HG02970 (cell line): Measurements from ENCODE around the gene LPCAT2.
"Not testable (repeated sequence)": the region's sequence is repeated elsewhere in the genome, so short reads cannot be mapped to it uniquely, and the experiment has no call there.

Experiments
- ATAC-seq: cut with Tn5 transposase; IDR thresholded peaks from one replicate; pipeline ENCODE4 v1.9.1; 2021; ENCODE audit warnings: mild to moderate bottlenecking, moderate library complexity, moderate number of reproducible peaks; ENCODE audit not compliant: unreplicated experiment, low FRiP score

Gene LPCAT2

DNA sequence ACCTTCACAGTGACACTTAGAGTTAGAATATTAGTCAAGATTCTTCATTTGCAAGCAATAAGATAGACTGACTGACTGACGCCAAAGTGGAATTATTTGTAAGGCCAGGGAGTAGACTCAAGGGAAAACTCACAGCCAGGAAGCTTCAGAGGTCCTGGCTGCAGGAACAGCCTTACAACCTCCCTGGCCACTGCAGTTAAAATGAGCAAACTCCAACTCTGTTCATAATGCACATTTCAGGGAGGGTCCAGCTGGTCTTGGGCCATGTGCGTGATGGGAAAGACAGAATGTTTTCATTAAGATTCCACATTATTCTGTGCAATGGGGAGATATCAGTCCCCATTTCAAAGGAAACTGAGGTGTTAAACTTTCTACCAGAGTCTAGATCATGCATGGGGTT lies 67.5 kb downstream of the LPCAT2 start:
- no peak for ATAC-seq

DNA sequence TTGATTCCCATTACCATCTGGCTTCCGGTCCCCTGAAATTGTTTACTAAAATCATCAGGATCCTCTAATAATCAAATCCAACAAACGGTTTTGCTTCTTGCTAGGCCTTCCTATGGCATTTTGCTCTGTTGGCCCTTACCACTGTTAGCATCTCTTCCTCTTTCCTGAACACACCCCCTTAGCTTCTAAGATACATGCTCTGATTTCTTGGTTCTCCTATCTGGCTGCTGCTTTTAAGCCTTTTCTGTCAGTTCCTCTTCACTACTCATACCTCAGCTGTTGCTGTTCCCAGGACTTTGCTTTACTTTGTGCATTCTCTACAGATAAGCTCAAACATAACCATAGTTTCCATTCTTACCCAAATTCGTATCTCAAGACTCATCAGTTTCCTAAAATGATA lies 69.0 kb downstream of the LPCAT2 start:
- ATAC-seq = no peak

DNA sequence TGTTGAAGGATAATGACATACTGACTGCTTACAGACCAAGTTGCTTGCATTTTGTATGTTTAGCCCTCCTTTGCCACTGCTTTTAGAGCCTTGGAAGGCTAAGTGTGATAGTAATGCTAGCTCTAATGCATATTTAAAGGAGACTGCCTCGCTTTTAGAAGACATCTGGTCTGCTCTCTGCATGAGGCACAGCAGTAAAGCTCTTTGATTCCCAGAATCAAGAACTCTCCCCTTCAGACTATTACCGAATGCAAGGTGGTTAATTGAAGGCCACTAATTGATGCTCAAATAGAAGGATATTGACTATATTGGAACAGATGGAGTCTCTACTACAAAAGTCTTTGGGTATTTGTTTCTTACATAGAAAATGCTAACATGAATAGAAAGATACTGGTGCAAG lies 76.8 kb downstream of the LPCAT2 start:
- no peak for ATAC-seq

DNA sequence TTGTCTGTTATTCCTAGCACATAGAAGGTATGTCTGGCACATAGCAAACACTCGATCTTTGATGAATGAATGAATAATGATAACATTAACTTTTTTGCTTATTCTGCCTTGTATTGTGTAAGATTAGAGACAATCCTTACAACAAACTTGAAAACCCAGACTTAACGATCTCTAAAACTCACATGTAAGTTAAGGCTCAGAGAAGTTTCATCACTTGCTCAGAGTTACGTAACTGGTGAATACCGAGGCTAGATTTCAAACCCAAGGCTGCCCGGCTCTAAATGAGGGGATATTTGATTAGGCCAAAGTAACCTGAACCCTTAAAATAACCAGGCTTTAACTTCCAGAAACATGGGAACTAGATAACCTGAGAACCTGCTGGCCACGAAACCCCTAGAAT lies 79.9 kb downstream of the LPCAT2 start:
- no peak for ATAC-seq

DNA sequence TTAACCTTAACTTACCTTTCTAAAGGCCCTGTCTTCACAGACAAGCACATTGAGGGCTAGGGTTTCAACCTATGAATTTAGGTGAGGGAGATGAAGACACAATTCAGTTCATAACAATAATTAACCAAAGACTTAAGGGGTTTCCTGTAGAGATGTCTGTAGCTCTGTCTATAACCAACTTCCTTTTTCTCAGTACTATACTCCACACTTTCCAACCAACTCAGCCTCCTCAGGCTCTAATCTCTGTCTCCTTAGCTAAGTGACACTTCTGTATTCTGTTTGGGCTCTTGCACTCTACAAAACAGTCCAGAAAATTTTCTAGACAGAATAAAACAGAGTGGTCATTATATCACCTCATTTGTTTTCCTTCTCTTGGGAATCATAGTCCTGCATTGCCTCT lies 83.4 kb downstream of the LPCAT2 start:
- no peak for ATAC-seq

DNA sequence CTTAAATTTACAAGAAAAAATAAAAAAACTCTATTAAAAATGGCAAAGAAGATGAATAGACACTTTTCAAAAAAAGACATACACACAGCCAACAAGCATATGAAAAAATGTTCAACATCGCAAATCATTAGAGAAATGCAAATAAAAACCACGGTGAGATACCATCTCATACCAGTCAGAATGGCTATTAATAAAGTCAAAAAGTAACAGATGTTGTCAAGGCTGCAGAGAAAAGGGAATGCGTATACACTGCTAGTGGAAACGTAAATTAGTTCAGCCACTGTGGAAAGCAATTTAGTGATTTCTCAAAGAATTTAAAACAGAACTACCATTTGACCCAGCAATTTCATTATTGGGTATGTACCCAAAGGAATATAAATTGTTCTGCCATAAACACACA lies 89.1 kb downstream of the LPCAT2 start:
- no peak for ATAC-seq

DNA sequence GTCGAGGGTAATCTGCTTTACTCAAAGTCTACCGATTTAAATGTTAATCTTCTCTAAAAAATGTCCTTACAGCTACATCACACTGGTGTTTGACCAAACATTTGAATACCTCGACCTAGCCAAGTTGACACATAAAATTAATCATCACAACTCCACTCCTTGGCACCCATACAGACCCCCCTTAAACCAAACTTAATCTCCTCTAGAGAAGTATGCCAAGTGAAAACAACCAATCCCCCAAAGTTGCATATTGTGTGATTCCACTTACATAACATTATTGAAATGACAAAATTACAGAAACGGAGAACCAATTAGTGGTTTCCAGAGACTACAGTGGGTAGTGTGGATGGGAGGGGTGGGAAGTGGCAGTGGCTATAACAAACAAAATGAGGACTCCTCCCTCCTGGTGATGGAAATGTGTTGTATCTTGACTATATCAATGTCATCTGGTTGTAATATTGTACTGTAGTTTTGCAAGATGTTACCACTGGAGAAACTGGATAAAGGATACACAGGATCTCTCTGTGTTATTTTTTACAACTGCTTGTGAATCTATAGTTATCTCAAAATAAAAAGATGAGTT lies 97.0 kb downstream of the LPCAT2 start:
- ATAC-seq = no peak

DNA sequence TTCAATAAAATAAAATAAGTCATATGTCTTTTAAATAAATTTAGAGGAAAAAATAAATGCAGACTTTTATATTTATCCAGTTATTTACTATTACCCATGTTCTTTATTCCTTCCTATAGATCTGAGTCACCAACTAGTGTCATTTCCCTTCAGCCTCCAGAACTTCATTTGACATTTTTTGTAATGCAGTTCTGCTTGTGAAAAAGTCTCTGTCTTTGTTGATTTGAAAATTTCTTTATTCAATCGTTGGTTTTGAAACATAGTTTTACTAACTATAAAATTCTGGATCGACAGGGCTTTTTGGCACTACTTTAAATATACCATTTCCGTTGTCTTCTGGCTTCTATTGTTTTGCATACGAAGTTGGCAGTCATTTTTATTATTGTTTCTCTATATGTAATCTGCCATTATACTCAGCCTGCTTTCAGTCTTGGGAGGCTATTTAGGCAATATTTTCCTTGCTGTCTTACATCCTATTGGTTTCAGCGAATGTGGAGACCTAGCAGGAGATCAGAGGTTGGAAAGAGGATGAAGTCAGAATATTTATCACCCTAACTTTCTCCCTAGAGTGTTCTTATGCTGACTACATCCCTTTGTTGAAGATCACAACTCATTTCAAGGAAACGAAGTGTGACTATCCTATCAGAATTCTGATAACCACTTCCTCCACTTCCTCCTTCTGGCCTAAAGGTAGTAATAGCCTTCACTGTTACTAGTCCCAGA lies 104.9 kb downstream of the LPCAT2 start:
- ATAC-seq = no peak

DNA sequence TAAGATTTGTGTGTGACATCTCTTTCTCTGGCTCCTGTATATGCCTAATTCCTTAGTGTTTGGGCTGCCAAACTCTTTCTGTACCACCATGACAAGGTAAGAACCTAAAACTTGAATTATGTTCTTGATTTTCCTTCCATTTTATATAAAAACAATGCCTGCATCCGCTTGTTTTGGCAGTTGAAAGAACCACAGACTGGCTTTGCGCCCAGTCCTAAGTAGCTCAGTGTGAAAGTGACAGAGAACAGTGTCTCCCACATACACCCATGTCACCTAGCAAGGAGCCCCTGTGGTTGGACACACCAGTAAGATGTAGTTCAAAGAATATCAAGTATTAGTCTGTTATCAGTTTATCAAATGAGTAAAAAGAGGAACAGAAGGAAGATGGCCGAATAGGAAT lies 106.2 kb downstream of the LPCAT2 start:
- ATAC-seq = no peak

DNA sequence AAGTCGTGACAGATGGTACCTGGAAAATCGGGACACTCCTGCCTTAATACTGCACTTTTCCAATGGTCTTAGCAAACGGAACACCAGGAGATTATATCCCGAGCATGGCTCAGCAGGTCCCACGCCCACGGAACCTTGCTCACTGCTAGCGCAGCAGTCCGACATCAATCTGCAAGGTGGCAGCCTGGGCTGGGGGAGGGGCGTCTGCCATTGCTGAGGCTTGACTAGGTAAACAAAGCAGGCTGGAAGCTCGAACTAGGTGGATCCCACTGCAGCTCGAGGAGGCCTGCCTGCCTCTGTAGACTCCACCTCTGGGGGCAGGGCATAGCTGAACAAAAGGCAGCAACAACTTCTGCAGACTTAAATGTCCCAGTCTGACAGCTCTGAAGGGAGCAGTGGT lies 106.8 kb downstream of the LPCAT2 start:
- not testable (repeated sequence) for ATAC-seq

DNA sequence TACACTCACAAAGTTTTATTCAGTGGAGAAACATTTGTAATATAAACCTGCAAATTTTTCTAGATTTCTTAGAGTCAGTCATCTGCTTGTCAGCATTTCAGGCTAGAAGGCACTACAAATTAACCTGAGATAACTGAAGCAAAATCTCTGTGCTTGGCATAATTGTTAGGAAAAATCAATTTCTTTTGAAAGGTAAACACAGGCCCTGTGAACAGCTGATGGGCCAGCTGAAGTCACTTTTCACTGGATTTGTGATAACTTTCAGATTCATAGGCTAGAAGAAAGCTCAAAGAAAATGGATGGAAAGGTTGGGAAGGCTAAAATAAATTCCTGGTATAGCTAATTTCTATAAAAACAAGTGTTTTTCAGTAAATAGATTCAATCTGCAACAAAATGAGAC lies 112.9 kb downstream of the LPCAT2 start:
- ATAC-seq = no peak

DNA sequence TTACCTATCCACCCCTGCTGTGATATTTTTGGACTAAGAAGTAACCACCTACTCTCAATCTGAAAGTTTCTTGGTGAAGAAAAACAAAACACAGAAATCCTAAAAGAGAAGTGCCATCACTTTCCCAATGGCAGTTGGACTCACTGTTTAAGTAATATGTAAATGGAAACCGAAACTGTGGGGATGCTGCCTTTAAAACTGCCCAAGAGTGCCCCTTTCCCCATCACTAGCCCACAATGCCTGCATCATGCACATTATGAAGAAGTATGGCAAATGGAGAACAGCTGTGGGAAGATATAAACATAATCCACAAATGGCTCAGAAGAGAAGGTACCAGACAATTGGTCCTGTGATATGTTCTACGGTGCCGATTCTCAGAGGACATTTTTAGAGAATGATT lies 113.4 kb downstream of the LPCAT2 start:
- ATAC-seq = no peak

DNA sequence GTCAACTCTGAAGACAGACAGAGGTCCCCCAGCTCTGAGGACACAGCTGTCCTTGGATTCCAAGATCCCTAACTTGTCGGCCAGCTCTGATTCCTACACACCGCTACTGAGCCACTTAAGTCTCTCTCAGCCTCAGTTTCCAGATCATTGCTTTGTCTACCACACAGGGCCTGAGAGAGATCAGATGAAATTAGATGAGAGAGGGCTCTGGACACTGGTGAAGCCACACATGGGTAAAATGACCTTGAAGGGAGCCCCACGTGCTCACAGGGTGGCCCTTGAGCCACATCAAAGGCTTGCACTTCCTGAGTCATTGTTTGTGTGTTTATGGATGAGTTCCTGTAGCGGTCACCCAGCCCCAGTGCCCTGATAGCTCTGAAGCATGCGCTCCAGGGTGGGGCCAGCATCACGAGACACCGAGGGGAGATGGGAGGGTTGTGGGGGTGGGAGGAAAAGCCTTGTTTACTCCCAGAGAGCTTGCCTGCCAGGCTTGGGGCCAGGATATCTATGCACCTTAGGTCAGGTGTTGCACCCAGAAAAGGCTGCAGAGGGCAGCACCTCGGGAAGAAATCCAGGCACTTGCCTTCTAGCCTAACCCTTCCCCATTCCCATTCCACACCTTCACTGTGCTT lies 114.2 kb downstream of the LPCAT2 start:
- ATAC-seq = no peak

DNA sequence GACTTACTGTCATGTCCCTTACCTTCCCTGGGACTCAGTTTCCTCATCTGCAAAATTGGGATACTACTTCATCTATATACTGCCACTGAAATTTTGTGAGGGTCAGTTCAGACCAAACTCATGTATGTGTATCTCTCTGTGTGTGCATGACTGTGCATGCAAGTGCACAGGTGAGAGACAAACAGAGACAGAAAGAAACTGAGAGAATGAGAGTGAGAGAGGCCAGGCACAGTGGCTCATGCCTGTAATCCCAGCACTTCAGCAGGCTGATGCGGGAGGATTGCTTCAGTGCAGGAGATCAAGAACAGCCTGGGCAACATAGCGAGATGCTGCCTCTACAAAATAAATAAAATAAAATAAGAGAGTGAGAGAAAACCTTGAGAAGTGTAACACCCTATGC lies 114.8 kb downstream of the LPCAT2 start:
- no peak for ATAC-seq

DNA sequence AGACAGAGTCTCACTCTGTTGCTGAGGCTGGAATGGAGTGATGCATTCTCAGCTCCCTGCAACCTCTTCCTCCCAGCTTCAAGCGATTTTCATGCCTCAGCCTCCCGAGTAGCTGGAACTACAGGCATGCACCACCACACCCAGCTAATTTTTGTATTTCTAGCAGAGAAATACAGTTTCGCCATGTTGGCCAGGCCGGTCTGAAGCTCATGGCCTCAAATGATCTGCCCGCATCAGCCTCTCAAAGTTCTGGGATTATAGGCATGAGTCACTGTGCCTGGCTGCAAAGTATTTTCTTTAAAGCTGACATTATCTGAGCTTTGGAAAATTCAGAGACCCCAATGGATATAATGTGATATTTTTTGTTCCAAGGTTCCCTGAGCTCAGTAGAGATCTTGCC lies 115.8 kb downstream of the LPCAT2 start:
- ATAC-seq = no peak

DNA sequence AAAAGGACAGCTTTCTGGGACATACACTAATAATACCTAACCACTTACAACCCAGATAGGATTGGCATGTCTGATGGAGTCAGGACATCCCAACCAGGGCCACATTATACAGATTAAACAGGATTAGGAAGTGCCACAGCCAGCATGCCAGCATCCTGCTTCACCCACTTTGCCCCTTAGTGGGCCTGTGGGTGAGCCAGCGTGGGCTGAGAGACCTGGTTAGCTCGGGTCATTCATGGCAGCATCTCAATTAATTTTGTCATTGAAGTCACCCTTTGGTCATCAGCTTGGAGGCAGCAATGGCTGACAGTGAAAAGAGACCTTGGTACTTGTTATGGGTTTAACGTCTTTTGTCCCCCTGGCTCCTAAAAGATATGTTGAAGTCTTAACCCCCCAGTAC lies 117.0 kb downstream of the LPCAT2 start:
- ATAC-seq = no peak

DNA sequence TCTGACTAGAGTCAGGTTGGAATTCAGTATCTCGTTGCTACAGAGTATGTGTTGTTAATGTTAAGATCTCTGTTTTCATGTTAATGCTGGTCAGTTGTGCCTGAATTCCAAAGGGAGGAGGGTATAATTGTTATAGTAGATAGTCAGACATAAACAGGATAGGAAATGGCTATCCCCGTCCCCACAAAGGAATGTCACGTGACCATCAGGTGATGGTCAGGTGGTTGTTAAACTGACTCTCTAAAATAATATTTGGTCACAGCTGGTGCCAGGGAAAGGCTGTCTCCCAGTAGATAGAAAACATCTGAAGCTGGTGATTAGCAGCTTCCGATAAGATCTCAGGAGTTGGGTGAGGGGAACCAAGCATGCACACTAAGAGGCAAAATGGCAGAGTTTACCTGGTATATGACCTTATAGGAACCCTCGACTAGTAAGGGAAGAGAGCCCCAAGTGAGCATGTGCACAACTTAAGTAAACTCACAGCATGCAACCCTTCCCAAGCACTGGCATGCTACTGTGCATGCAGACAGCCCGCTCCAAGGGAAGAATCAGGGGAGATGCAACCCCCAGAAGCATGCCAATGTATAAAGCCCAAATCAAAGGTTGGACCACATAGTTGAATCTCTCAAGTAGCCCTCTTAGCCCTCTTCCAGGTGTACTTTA lies 119.6 kb downstream of the LPCAT2 start:
- ATAC-seq = no peak

DNA sequence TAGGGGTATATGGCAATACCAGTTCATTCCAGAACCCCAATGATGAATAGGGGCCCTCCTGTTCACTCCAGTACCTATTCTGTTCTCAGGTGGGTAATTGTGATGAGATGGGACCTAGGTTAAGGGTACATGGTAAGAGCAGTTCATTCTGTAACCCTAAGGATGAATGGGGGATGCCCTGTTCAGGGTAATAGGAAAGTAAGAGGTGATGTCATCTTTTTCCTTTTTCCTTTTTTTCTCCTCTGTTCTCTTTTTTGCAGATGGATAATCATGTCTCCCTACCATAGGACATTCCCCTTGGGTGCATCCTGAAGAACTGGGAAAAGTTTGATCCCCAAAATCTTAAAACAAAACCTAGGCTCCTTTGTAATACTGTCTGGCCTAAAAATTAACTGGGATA lies 121.9 kb downstream of the LPCAT2 start:
- no peak for ATAC-seq

DNA sequence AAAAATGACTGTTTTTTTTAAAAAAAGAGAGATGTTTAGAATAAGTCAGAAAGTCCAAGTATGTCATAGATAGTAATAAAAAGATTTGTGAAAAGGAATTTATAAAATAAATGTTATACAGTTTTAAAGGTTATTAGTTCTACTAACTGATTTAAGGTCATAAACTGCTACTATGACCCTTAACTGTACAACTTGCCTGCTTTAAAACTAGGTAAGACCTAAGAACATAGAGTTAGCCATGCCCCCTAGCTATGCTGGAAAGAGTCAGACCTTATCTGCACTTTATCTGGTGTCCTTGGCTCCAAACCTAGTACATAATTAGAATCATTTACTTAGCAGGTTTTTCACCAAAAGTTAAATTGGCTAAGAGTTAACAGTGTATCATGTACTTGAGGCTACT lies 123.4 kb downstream of the LPCAT2 start:
- ATAC-seq = no peak

DNA sequence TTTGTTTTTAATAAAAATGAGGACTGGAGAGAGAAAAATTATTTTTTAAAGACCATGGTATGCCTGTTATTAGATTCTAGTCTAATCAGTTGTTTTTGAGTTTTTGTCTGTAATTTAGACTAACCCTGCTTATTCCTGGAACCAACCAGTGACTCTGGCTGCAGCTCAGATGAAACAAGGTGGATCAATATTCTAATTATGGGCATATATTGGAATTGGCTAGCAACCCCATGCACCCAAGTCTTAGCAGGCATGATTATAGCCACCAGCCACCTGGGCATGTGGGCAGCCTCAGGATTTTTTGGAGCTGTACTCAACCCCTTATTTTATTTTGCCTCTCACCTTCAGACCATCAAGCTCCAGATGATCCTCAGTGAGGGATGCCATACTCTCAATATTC lies 125.3 kb downstream of the LPCAT2 start:
- no peak for ATAC-seq
